ENCODE measurements around the gene AOPEP.
"Not testable (repeated sequence)": the region's sequence is repeated elsewhere in the genome, so short reads cannot be mapped to it uniquely, and the experiment has no call there.

Gene AOPEP

DNA sequence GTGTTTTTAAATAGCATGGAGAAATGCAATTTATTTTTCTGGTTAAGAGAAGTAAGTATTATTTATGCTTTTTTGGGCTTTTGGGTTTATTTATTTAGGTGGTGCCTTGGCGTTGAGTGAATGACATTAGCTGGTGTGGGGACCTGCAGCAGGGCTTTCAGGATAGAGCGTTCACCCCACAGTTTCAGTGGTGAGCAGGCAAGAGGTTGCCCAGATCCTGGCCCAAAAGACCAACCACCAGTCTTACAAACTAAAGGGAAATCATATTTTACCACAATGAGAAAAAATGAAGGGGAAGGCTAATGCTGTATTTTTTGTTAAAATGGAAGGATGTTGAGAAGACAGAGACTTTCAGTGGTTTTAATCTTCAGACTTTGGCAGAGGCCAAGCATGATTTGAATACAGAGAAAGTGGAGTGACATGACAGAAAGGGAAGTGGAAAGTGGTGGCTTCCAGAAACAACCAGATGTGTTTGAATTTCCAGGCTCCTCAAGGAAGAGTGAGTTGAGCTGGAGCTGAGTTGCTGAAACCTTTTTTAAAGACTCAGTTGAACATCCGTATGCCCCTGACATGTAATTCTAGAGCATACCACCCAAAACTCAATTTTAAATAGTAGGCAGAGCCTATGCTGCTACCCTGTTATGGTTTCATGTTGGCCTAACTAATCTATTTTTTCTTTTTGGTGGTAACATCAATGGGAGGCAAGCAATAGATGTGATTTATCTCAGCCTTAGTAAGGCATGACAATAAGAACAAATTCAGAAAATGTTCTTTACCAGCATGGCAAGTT, 94.8 kb downstream of the AOPEP start:
- no peak for DNase-seq

DNA sequence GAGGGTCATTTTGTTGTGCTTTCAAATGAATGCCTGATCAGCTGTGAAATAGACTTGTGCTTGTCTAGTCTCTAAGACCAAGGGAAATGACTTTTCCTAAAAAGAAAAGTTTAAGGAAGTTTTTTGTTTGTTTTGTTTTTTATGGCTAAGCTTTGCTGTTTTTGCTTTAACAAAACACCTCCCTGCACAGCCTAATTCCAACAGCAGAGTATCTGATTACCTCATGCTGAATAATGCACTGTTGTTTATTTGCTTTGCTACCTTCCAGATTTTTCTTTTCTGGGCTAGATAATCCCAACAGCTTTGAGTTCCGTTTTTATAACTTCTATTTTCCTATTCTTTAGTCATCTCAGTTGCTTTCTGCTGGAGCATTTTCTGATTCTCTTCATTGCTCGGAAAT, 95.8 kb downstream of the AOPEP start:
- no peak for DNase-seq

DNA sequence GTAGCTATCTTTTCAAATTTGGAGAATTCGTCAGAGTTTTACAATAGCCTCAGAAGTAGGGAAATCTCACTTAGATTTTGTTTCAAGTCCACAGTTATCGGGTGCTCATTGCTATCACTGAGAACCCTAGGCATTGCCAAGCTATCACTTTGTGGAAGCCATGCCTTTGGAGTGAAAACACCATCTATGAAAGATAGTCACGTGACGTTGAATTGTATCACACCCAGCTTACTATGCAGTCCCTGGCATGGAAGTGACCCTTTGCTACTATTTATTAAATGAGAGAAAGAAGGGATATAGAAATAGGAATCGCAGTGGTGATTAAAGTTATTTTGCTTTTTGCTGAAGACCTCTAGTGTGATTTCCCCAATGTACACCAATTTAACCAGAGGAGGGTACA, 97.2 kb downstream of the AOPEP start:
- no peak for DNase-seq

DNA sequence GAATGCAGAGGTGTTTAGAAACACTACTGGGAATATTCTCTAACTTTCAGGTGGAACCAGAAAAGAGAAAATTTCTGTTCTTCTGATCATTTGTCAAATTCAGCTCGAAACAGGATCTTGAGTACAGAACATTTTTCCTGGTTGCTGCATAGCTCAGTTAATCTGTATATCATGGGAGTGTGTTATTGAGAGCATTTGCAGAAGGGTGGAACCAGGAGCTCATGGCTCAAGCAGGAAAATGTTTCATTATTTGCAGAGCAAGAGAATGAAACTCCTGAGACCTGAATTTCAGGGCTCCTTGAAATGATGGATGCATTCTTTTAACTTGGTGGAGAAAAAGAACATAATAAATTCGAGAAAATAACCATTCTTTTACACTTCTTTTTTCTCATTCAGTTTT, 97.9 kb downstream of the AOPEP start:
- DNase-seq: no peak

DNA sequence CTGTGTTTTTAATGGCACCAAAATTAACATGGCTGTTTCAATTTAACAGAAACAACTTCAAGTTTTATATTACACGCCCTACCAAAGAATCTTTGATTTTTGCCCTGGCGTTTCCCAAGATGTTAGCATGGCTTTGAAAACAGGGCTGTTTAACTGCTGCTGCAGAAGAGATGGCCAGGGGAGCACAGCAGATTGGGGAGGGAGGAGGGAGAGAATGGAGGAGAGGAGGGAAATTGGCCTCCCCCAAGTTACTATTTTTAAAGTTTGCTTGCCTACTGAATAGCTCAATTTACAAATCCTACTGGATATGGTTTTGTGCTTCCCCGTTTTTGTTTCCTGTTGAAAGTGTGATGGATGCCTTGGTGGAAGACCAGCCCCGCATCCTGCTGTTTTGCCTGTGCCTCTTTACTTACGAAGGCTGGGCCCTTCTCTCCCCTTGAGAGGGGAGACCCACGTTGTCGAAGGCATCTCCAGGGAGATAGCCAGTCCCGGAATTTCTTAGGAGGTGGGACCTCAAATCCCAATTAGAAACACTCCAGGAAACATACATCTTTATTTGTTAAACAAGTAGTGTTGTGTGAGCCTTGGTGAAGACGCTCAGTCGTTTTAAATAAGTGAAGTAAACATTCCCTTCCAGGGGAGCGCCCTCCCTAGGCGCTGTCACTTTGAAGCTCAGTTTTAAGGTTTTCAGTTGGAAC, 98.6 kb downstream of the AOPEP start:
- no peak for DNase-seq

DNA sequence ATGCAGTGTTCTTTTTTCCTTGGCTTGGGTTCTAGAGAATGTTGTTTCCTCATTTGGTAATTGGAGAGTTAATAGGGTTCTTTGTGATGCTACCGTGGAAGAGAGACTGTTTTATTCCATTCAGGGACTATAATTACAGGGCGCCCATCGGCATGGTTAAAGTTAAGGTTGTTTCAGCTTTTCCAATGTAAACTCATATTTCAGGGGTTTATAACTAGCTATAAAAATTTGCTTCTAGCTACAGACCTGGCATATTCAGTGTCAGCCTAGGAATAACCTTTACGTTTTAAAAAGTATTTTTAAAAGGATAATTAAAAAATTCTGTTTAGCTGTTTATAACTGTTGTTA, 99.1 kb downstream of the AOPEP start:
- no peak for DNase-seq

DNA sequence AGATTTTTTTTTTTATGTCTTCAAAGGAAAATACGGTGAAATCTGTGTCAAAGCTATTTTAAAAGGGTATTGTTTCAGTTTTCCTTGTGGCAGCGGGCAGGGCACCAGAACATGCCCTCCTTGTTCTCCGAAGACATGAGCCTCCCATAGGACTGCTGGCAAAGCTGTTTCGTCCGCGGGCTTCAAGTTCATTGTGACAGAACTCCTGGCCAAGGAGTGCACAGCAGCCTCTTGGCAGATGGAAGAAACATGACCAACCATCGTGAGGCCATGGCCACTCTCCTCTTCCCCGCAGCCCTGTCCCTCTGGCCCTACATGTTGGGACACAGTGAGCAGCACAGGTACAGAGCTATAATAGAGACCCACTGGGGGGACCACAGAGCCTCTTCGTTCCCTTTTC, 99.5 kb downstream of the AOPEP start:
- DNase-seq: no peak

DNA sequence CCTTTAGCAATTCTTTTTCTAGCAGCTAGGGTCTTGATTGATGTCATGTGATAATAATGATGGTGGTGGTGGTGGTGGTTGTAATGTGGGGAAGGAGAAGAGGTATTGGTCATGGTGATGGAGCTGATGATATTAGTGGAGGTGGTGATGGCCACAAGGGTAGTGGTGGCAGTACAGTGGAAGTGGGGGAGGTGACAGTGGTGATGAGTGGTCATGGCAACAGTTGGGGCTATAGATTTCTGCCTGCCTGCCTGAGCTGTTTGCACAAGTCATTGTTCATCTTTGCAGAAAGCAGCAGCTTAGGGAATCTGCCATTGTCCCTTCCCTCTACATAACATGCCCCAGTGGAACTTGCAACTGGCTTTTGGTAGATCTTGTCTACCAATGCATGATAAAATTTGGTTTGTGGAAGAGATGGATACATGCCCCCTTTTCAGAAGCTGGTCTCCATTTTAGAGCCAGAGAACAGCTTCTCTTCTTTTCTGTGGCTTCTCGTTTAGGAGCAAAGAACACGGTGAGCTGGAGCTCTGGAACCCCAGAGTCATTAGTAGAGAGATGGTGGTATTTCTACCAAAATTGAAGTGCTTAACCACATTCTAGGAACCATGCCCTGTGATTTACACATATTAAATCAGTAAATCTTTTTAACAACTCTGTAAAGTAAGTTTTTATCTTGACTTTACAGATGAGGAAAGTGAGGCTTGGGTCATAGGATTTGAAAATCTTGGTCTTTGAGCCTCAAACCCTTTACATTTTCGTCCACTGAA, 100.3 kb downstream of the AOPEP start:
- no peak for DNase-seq

DNA sequence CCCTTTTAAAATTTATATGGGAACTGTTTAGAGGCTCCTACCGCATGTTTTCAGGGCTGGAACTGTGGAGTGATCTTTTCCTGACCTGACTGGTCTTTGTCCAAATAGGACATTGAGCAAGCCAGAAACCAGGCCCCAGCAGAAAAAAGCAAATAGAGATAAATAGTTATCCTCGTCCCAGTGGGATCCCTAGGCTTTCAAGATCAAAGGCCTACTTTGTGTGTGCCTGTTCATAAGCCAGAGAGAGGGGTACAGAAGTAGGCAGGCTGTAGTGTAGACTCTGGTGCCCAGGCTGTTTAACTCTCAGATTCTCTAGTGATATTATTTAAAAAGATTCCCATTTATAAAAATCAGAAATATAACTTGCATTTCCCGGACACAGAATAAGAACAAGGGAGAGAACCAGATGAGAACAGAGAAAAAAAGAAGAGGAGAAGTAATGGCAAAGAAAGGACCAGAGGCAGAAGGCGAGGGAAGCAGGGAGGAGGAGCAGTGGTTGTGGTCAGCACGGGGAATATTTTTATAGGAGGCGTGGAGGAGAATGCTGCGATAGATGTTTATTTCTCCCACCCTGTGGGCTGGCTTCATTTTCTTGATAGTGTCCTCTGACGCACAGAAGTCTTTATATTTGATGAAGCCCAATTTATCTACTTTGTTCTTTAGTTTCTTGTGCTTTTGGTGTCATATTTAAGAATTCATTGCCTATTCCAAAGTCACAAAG, 101.2 kb downstream of the AOPEP start:
- no peak for DNase-seq

DNA sequence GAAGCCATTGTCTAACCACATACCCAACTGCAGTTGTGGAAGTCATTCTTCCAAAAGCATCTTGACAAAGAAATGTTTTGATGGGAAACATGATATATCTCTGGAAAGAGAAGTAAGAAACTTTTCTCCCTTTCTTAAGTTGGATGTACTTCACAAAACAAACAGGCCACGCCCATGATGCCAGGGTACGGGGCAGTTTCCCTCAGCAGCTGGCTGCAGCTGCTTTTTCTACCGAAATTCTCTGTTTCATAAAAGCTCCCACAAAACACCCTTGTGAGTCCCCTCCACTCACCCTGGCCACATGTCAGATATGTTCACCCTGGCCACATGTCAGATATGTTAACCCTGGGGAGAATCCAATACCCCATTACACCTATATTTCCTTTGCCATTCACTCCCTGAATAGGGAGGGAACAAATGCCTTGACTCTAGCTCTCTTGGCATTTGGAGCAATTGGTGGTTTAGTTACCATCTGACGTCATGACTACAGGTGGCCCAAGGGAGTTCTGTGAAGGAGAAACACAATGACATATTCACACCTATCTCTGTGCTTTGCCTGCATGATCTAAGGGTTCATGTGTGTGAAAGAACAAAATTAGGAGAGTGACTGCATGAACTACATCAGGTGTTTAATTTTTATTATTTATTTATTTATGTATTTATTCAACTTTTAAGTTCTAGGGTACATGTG, 103.0 kb downstream of the AOPEP start:
- DNase-seq: no peak

DNA sequence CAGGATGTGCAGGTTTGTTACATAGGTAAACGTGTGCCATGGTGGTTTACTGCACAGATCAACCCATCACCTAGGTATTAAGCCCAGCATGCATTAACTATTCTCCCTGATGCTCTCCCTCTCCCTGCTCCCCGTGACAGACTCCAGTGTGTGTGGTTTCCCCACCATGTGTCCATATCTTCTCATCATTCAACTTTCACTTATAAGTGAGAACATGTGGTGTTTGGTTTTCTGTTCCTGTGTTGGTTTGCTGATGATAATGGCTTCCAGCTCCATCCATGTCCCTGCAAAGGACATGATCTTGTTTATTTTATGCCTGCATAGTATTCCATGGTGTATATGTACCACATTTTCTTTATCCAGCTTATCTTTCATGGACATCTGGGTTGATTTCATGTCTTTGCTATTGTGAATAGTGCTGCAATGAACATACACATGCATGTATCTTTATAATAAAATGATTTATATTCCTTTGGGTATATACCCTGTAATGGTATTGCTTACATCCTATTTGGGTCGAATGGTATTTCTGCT, 103.6 kb downstream of the AOPEP start:
- DNase-seq: not testable (repeated sequence)

DNA sequence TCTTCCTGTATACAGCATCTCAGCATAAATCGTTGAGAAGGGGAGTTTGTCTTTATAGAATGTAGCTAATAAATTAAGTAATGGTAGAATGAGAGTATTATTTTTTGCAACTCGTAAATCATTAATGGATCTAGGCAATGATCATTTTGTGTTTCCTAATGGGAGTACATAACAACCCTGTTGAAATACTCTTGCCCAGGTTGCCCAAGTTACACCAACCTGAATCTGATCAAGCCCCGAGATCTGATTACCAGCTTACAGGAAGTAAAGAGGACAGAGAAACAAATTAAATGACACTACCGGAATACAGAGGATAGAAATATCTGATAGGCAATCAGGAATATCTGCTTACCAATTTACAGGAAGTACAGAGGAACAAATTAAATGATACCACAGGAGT, 107.3 kb downstream of the AOPEP start:
- no peak for DNase-seq

DNA sequence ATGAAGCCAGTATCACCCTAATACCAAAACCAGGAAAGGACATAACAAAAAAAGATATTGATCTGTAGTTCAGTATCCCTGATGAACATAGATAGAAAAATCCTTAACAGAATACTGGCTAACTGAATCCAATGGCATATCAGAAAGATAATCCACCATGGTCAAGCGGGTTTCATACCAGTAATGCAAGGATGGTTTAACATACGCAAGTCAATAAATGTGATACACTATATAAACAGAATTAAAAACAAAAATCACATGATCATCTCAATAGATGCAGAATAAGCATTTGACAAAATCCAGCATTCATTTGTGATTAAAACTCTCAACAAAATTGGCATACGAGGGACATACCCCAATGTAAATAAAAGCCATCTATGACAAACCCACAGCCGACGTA, 110.9 kb downstream of the AOPEP start:
- DNase-seq: no peak

DNA sequence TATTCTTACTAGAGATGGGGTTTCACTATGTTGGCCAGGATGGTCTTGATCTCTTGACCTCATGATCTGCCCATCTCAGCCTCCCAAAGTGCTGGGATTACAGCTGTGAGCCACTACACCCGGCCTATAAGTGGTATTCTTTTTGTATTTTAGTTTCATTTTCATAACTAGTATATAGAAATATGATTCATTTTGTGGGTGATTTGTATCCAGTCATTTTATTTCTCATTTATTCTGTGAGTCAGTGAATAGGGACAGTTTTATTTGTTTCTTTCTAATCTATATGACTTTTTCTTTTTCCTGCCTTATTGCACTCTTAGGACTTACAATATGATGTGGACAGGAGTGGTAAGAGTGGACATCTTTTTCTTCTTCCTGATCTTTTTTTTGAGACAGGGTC, 112.9 kb downstream of the AOPEP start:
- DNase-seq: no peak

DNA sequence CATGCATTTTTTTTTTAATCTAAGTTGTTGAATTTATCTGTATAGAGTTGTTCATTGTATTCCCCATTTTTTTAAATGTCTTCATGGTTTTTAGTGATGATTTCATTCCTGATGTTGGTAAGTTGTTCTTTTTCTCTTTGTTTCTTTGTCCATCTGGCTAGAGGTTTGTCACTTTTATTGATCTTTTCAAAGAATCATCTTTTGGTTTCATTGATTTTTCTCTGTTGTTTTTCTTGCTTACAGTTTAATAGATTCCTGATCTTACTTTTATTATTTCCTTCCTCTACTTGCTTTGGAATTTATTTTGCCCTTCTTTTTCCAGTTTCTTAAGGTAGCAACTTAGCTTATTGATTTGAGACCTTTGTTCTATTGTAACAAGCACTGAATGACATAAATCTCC, 114.2 kb downstream of the AOPEP start:
- no peak for DNase-seq

DNA sequence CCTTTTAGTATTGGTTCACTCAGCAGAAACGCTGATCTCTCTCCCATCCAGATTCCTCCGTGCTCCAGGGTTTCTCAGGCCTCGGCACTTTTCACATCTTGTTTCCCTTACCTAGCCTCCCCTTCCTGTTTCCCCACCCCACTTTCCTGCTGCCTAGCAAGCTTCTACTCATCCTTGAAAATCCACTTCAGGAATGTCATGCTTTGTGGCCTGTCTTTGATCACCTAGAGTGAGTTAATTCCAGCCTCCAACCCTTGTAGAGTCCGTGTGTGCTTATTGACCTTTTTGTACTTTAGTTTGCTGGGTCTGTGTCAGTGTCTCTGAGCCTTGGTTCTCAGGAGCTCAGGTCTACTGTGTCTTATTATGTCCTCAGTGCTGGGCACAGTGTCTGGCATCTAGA, 116.6 kb downstream of the AOPEP start:
- no peak for DNase-seq

DNA sequence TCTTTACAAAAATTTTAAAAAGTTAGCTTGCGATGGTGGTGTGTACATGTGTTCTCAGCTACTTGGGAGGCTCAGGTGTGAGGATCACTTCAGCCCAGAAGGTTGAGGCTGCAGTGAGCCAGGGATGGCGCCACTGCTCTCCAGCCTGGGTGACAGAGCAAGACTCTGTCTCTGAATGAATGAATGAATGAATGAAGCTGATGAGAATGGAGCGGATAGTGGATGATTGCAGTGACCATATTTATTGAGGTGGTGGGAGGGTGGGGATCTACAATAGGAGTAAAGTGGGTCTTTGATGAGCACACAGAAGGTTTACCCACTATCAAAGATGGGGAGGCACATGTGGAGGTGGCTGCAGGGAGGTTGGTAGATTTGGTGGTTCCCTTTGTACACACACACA, 120.2 kb downstream of the AOPEP start:
- DNase-seq: no peak

DNA sequence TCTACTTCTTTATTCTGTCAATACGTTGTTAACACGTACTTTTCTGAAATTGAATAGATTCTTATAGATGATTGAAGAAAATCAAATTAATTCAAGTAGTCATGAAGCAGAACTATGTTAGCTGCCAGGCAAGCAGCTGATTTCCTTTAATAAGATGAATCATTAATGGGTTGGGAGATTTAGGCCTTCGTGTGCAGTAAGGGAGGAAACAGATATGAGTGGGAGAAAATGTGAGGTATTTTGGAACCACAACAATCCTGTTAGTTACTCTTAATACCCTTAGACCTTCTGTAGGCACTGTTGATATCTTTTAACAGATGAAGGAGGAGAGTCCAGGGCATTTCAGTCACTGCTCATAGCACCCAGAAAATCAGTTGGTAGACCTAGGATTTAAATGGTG, 121.0 kb downstream of the AOPEP start:
- DNase-seq: no peak

DNA sequence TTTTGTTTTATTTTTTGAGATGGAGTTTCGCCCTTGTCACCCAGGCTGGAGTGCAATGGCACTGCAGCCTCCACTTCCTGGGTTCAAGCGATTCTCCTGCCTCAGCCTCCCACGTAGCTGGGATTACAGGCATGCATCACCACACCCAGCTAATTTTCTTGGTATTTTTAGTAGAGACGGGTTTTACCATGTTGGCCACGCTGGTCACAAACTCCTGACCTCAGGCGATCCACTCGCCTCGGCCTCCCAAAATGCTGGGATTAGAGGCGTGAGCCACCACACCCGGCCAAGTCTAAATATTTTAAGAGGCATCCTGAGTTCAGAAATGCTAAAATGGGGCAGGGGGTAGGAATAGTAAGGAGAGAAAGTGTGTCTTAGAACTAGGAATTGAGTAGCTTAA, 122.3 kb downstream of the AOPEP start:
- not testable (repeated sequence) for DNase-seq

DNA sequence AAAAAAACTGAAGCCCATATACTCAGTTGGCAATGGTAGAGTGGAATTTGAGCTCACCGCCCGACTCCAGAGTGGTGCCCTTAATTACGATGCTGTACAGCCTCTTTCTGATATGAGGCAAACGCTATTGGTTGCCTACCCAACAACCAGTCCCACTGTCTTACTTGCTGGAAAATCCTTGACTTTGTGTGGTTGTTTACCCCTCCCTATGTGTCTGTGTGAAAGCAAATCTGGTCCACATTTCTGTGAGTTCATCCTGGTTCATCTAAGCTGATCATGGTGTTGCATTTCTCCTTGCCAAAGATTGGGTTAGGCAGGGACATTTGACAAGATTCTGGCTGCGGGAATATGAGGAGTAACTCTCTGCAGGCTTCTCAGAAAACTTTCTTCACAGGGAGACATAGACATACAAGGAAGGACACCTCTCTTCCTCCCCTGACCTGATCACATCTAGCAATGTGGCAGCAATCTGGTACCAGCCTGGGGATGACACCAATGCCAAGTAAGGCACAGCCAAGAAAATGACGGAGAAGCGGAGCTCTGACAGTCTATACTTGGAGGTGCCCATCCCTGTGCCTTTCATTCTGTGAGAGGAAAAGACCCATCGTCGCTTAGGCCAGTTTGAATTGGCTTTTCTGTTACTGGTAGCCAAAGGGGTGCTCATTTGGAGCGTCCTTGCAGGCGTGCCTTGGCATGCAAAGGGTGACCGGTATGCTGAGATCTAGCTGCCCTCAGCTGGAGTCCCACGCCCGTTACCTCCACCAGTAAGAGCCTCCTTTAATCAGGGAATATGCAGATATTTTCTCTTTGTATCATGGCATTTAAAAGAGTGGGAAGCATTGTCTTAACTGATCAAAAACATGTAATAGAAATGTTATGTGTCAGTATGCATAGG, 124.3 kb downstream of the AOPEP start:
- no peak for DNase-seq

DNA sequence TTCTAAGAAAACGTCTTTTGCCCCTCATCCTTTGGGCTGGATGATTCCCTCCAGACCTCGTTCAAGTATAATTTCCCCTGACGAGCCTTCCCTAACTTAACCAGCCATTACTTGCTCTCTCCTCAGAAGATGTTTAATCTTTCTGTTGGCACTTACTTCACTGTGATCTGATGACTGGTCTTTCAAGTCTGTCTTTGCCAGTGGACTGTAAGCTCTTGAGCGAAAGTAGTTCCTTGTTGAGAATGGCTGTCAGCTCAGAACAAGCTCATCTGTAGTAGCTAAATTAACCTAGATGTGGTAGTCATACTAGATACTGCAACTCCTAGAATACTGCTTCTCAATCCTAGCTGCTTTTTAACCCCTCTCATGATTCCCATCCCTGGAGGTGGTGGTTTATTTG, 125.0 kb downstream of the AOPEP start:
- DNase-seq: no peak

All from retina (tissue), 1 donor.